ENCODE data around the gene KDM2B.

Gene KDM2B

DNA sequence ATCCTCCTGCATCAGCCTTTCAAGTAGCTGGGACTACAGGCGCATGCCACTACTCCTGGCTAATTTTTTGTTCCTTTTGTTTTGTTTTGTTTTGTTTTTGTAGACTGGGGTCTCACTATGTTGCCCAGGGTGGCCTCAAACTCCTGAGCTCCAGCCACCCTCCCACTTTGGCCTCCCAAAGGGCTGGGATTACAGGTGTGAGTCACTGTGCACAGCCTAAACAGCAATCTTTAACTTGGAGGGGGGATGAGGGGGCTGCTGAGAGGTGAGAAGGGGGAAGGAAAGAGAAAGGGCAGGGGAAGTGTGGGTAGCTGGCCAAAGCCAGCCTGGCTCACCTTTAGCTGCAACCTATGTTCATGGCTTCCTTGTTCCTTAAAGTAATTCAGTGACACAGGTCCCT lies 77.4 kb downstream of the KDM2B start:
- DNase-seq (ENCODE audit: low read depth), result no peak
- TF ChIP-seq, protein P1, sequence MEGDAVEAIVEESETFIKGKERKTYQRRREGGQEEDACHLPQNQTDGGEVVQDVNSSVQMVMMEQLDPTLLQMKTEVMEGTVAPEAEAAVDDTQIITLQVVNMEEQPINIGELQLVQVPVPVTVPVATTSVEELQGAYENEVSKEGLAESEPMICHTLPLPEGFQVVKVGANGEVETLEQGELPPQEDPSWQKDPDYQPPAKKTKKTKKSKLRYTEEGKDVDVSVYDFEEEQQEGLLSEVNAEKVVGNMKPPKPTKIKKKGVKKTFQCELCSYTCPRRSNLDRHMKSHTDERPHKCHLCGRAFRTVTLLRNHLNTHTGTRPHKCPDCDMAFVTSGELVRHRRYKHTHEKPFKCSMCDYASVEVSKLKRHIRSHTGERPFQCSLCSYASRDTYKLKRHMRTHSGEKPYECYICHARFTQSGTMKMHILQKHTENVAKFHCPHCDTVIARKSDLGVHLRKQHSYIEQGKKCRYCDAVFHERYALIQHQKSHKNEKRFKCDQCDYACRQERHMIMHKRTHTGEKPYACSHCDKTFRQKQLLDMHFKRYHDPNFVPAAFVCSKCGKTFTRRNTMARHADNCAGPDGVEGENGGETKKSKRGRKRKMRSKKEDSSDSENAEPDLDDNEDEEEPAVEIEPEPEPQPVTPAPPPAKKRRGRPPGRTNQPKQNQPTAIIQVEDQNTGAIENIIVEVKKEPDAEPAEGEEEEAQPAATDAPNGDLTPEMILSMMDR (IDR thresholded peaks at IDR 0.05; ENCODE audit: insufficient read depth, low read depth, low read length, missing control alignments), result no peak
- no peak overlapping the region for H3K4me3 ChIP-seq (ENCODE audit: low read length)

DNA sequence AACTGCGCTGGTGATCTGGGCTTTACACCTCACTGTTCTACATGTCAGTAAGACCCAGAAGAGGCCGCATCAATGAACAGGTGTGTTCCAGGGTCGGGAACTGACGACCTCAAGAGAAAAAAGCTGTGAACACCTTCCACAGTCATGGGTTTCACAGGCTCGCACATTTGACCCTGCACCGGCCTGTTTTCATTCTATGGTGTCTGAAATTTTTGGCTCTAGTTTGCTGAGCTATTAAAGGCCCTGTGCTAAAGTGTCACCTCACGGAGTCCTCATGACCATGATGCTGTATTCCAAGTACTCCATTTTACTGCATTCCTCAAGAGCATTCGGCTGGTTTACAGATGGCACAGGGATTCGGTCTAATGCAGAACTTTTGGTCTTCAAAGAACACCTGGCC lies 78.9 kb downstream of the KDM2B start:
- H3K4me3 ChIP-seq (ENCODE audit: low read length), result no peak overlapping the region
- DNase-seq (ENCODE audit: low read depth), result no peak
- TF ChIP-seq, protein P1 (IDR thresholded peaks at IDR 0.05; ENCODE audit: insufficient read depth, low read depth, low read length, missing control alignments), result no peak

DNA sequence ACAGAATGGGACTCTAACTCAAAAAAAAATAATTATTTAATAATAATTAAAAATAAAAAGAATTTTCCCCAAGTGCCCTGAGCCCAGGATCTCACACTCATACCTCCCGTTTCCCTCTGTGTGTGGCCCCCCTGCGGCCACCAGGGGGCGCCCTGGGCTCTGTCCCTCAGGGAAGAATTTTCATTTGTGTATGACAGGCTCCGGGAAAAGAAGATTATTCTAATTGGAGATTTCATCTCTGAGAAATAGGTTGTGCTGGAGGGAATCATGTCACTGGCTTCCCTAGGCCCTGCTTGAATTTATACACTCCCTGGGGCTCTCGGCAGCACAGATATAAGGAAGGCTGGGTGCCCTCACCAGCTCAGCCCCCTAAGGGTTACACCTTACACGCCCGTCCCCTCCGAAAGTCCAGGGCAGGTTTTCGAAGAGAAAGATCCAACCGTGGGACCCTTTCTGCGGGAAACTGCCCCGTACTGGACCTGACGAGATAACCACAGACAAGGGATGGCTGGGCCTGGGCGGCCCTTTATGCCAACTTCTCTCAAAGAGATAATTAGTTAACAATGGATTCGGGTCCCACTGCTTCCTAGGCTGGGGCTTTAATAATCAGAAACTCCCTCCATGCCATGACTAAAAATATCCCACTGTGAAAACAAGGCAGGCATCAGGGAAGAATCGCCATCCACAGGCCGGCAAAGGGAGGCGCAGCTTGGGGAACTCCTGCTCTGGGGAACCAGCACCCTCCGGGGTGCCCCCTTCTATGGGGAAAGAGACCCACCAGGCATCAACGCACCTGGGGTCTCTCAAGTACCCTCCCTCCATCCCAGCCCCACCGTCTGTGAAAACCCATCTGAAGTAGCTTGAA lies 80.7 kb downstream of the KDM2B start:
- H3K4me3 ChIP-seq (ENCODE audit: low read length), result no peak overlapping the region
- TF ChIP-seq, protein P1 (IDR thresholded peaks at IDR 0.05; ENCODE audit: insufficient read depth, low read depth, low read length, missing control alignments), result peak; percentile 95
- DNase-seq (ENCODE audit: low read depth), result peak; percentile 62

DNA sequence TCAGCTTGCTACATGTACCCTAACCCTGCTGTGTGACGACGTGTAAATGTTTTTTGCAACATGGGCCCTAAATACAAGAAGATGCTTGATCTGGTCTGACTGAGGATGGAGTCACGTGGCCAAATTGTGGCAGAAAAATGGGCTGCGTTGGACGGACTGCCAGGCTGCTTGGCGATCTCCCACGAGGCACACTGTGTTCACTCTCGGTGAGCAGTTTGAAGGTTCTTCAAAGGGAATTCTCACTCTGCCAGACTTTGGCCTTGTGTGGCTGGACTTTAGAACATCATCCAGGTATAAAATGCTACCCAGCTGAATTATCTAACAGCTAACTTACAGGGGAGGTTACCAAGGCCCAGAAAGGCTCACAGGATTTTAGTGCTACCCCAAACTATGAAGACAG lies 85.1 kb downstream of the KDM2B start:
- DNase-seq (ENCODE audit: low read depth), result no peak
- TF ChIP-seq, protein P1 (IDR thresholded peaks at IDR 0.05; ENCODE audit: insufficient read depth, low read depth, low read length, missing control alignments), result no peak
- H3K4me3 ChIP-seq (ENCODE audit: low read length), result no peak overlapping the region

DNA sequence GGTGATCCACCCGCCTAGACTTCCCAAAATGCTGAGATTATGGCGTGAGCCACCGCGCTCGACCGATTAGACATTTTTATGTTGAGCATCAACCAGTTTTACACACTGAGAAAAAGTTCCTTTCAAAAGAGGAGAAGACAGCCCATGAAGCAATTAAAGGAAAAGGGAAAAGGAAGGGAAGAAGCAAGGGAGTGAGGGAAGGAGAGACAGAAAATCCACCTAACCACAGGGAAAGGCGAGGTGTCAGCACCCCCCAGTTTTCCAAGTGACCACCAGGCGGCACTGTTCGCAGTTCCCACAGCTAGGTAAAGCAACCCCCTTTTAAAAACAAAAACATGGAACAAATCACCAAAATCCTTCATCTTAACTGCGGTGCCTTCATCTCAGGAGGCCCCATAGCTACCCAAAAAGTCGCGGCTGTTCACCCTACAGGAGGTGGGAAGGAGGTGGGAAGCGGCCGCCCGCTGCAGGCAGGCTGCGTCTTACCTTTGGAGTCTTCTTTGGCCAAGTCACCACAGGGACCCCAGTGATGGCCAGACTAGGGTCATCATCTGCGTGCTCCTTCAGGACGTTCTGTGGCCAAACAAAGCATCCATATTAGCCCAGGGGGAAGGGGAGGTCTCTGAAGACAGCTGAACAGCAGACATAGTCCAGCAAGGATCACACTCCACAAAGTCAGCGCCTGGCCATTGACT lies 86.6 kb downstream of the KDM2B start:
- TF ChIP-seq, protein P1 (IDR thresholded peaks at IDR 0.05; ENCODE audit: insufficient read depth, low read depth, low read length, missing control alignments), result peak; percentile 76
- DNase-seq (ENCODE audit: low read depth), result peak; percentile 37
- H3K4me3 ChIP-seq (ENCODE audit: low read length), result no peak overlapping the region

DNA sequence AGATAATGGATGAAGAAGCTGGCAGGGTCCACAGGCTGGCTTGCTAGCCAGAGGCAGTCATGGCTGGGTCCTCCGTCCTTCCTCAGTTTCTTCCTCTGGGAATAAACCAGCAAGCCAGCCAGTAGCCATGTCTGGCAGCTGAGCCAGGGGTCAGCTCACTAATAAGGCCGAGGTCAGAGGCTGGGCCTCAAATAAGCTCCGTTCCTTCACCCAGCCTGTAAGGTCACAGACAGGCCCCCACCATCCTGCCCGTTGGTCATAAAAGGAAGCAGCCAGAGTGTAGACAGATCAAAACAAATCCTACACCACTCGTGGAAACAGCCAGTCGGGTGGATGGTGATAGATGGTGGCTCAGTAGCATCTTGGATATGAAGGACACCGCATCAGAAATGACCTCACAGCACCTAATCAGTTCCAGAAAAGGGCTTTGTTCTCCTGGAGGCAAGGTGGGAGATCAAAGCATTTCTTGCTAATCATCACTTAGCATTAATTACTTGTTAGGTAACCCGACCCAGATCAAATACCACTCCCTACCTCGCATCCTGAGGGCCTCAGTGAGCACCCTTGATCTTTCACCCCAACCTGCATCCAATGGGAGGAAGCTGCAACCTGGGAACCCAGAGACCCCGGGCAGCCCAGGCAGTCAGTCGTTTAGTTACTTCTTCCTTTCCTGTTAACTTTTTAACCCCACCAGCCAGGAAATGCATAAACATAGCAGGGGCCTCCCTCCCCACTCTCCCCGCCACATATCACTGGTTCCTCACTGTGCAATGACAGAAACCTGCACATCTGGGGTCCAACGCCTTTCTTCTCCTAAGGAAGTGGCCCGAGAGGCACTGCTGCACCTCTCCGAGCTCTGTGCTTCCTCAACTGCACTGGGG lies 90.2 kb downstream of the KDM2B start:
- no peak overlapping the region for H3K4me3 ChIP-seq (ENCODE audit: low read length)
- TF ChIP-seq, protein P1 (IDR thresholded peaks at IDR 0.05; ENCODE audit: insufficient read depth, low read depth, low read length, missing control alignments), result no peak
- DNase-seq (ENCODE audit: low read depth), result no peak
